GM12865 (cell line): Measurements from ENCODE around the gene TRAPPC3L.
A peak's percentile ranks its signal among the peaks of the same experiment; 100 is the strongest.

Source experiments
- DNase-seq: peaks from one replicate; pipeline ENCODE4 v3.0.0; 2010; ENCODE audit warnings: low read depth
- H3K4me3 ChIP-seq: 2 replicates; pipeline ENCODE4 v1.5.1; 2011; ENCODE audit warnings: mild to moderate bottlenecking, low read depth, low read length, control low read depth
- CTCF ChIP-seq: IDR thresholded peaks from 2 replicates; pipeline ENCODE4 v1.5.1; 2011; ENCODE audit warnings: low read length, control low read depth, low read depth, inconsistent platforms; ENCODE audit not compliant: insufficient read depth; ENCODE audit errors: missing control alignments

The TRAPPC3L gene

GRCh38 chr6:116452531-116452930 is 93.0 kb downstream of the TRAPPC3L start:
- no peak overlapping the region for H3K4me3 ChIP-seq
- DNase-seq = no peak
- TF ChIP-seq CTCF = no peak

GRCh38 chr6:116451916-116452315 is 93.6 kb downstream of the TRAPPC3L start:
- DNase-seq = no peak
- H3K4me3 ChIP-seq = no peak overlapping the region
- no peak for TF ChIP-seq CTCF

GRCh38 chr6:116450769-116451740 is 94.4 kb downstream of the TRAPPC3L start:
- no peak for TF ChIP-seq CTCF
- peak; percentile 66 for DNase-seq
- H3K4me3 ChIP-seq = no peak overlapping the region

- no peak overlapping the region for H3K4me3 ChIP-seq
- DNase-seq = no peak
- TF ChIP-seq CTCF = no peak
Measured at GRCh38 chr6:116450185-116450710, 95.2 kb downstream of the TRAPPC3L start.

- no peak for TF ChIP-seq CTCF
- no peak overlapping the region for H3K4me3 ChIP-seq
- no peak for DNase-seq
Measured at GRCh38 chr6:116449565-116449964, 95.9 kb downstream of the TRAPPC3L start.

GRCh38 chr6:116447496-116448011 is 97.9 kb downstream of the TRAPPC3L start:
- no peak for TF ChIP-seq CTCF
- DNase-seq = no peak

GRCh38 chr6:116447052-116447451 is 98.4 kb downstream of the TRAPPC3L start:
- no peak for DNase-seq
- no peak for TF ChIP-seq CTCF
- H3K4me3 ChIP-seq = no peak overlapping the region

More at GRCh38 chr6:116447496-116448011, 97.9 kb downstream of the TRAPPC3L start:
- H3K4me3 ChIP-seq = no peak overlapping the region
